MM.1S (cell line): ENCODE measurements around the gene ADAM11.
"Not testable (repeated sequence)": the region's sequence is repeated elsewhere in the genome, so short reads cannot be mapped to it uniquely, and the experiment has no call there.

Source experiments
- DNase-seq: peaks from one replicate; pipeline ENCODE4 v3.0.0-alpha.2; 2015
- H2AFZ ChIP-seq: fragments of 300-600 bp; sonication (generic); 2 replicates; pipeline ENCODE4 v1.6.0; 2016; ENCODE audit warnings: antibody characterized with exemption, low read length
- H3F3A ChIP-seq: fragments of 300-600 bp; sonication (generic); 2 replicates; pipeline ENCODE4 v1.6.1; 2016; ENCODE audit warnings: mild to moderate bottlenecking, antibody characterized with exemption, low read length, moderate library complexity, mixed read lengths; ENCODE audit not compliant: insufficient read depth
- H3K27ac ChIP-seq: fragments of 300-600 bp; sonication (generic); 2 replicates; pipeline ENCODE4 v1.5.1; 2016; ENCODE audit warnings: mild to moderate bottlenecking, low read length
- H3K27me3 ChIP-seq: fragments of 300-600 bp; sonication (generic); replicated peaks from 2 replicates; pipeline ENCODE4 v1.6.0; 2016; ENCODE audit warnings: low read length; ENCODE audit not compliant: insufficient read depth
- H3K36me3 ChIP-seq: fragments of 300-600 bp; sonication (generic); replicated peaks from 2 replicates; pipeline ENCODE4 v1.6.1; 2016; ENCODE audit warnings: mild to moderate bottlenecking, low read length, mixed read lengths; ENCODE audit not compliant: insufficient read depth
- H3K4me1 ChIP-seq: fragments of 300-600 bp; sonication (generic); 2 replicates; pipeline ENCODE4 v1.6.1; 2016; ENCODE audit warnings: low read length, mixed read lengths
- H3K4me2 ChIP-seq: fragments of 300-600 bp; sonication (generic); 2 replicates; pipeline ENCODE4 v1.6.0; 2016; ENCODE audit warnings: low read depth, low read length
- H3K4me3 ChIP-seq: fragments of 300-600 bp; sonication (generic); 2 replicates; pipeline ENCODE4 v1.5.1; 2016; ENCODE audit warnings: low read length, mixed read lengths
- H3K79me2 ChIP-seq: fragments of 300-600 bp; sonication (generic); 2 replicates; pipeline ENCODE4 v1.6.1; 2016; ENCODE audit warnings: mixed run types, low read length, mixed read lengths
- H3K9ac ChIP-seq: fragments of 300-600 bp; sonication (generic); 2 replicates; pipeline ENCODE4 v1.6.1; 2016; ENCODE audit warnings: low read length, mixed read lengths
- H3K9me2 ChIP-seq: fragments of 300-600 bp; sonication (generic); replicated peaks from 2 replicates; pipeline ENCODE4 v1.6.1; 2016; ENCODE audit warnings: mild to moderate bottlenecking, low read length, mixed read lengths; ENCODE audit not compliant: insufficient read depth
- H3K9me3 ChIP-seq: fragments of 300-600 bp; sonication (generic); replicated peaks from 2 replicates; pipeline ENCODE4 v1.6.1; 2016; ENCODE audit warnings: mild to moderate bottlenecking, low read length, mixed read lengths; ENCODE audit not compliant: insufficient read depth
- H4K20me1 ChIP-seq: fragments of 300-600 bp; sonication (generic); 2 replicates; pipeline ENCODE4 v1.6.1; 2016; ENCODE audit warnings: mild to moderate bottlenecking, low read length, moderate library complexity, mixed read lengths; ENCODE audit not compliant: insufficient read depth
- CTCF ChIP-seq: fragments of 300-600 bp; sonication (generic); IDR thresholded peaks from 2 replicates; pipeline ENCODE4 v1.5.1; 2016; ENCODE audit warnings: antibody characterized with exemption, low read length, mixed read lengths
- EZH2 ChIP-seq: fragments of 300-600 bp; sonication (generic); optimal IDR thresholded peaks from 2 replicates; pipeline ENCODE3; 2017; ENCODE audit warnings: low read depth, mild to moderate bottlenecking, antibody characterized with exemption, low read length, mixed read lengths
- EZH2phosphoT487 ChIP-seq: fragments of 300-600 bp; sonication (generic); IDR thresholded peaks from 2 replicates; pipeline ENCODE4 v1.6.1; 2018; ENCODE audit warnings: antibody characterized with exemption, low read length

Gene ADAM11

GRCh38 chr17:44758414-44759085 lies at the start of gene ADAM11:
TSS of gene ADAM11 (plus strand) at chr17:44758988. CDS start at chr17:44759200, 212 bp downstream.
- TF ChIP-seq EZH2phosphoT487: no peak
- no peak for TF ChIP-seq EZH2
- no peak for TF ChIP-seq CTCF
- Histone ChIP-seq H4K20me1 (no peaks in the 10 kb centered on the region), H3K27me3 (peaks cover 37% of the 10 kb centered on the region), H3K9ac (no peak within 1 kb of the TSS), H3K36me3 (no peaks in the 10 kb centered on the region), H3K27ac (no peak within 1 kb of the TSS), H3K9me2 (no peaks in the 10 kb centered on the region), H3K4me2 (peak within 1 kb of the TSS; percentile 47; the same call in 1 of the 2 replicates), H3K9me3 (no peaks in the 10 kb centered on the region), H3K79me2 (no peaks in the 10 kb centered on the region), H3K4me1 (no peaks in the 10 kb centered on the region), H2AFZ (no peak within 1 kb of the TSS), H3K4me3 (no peak within 1 kb of the TSS; the same call in 1 of the 2 replicates), H3F3A (no peaks in the 10 kb centered on the region)
- DNase-seq: no peak

GRCh38 chr17:44719444-44719843 lies 39.3 kb upstream of the ADAM11 start:
- H3K9me2 ChIP-seq: no peaks in the 10 kb centered on the region

GRCh38 chr17:44722254-44722653 lies 36.5 kb upstream of the ADAM11 start:
- no peaks in the 10 kb centered on the region for H3F3A ChIP-seq
- H3K4me2 ChIP-seq: no peak overlapping the region
- no peaks in the 10 kb centered on the region for H3K4me1 ChIP-seq
- DNase-seq: no peak
- TF ChIP-seq EZH2 (no peak), CTCF (no peak), EZH2phosphoT487 (no peak)
- H3K27me3 ChIP-seq: no peaks in the 10 kb centered on the region
- H3K36me3 ChIP-seq: no peaks in the 10 kb centered on the region
- no peaks in the 10 kb centered on the region for H3K9me2 ChIP-seq
- no peak overlapping the region for H3K27ac ChIP-seq
- no peak overlapping the region for H3K9ac ChIP-seq
- H4K20me1 ChIP-seq: no peaks in the 10 kb centered on the region
- no peaks in the 10 kb centered on the region for H3K9me3 ChIP-seq
- no peak overlapping the region for H2AFZ ChIP-seq
- no peaks in the 10 kb centered on the region for H3K79me2 ChIP-seq
- H3K4me3 ChIP-seq: no peak overlapping the region

More at GRCh38 chr17:44719444-44719843, 39.3 kb upstream of the ADAM11 start:
- no peak overlapping the region for H3K4me2 ChIP-seq
- H3K4me1 ChIP-seq: no peaks in the 10 kb centered on the region
- no peak for DNase-seq
- no peaks in the 10 kb centered on the region for H3K79me2 ChIP-seq
- TF ChIP-seq EZH2 (no peak), CTCF (no peak), EZH2phosphoT487 (no peak)
- H3K36me3 ChIP-seq: no peaks in the 10 kb centered on the region
- H3K27me3 ChIP-seq: no peaks in the 10 kb centered on the region
- no peak overlapping the region for H2AFZ ChIP-seq
- no peaks in the 10 kb centered on the region for H3K9me3 ChIP-seq
- no peaks in the 10 kb centered on the region for H4K20me1 ChIP-seq
- no peak overlapping the region for H3K9ac ChIP-seq
- no peaks in the 10 kb centered on the region for H3F3A ChIP-seq
- no peak overlapping the region for H3K27ac ChIP-seq
- H3K4me3 ChIP-seq: no peak overlapping the region

GRCh38 chr17:44726121-44726520 lies 32.7 kb upstream of the ADAM11 start:
- H3F3A ChIP-seq, H3K4me1 ChIP-seq, H3K27ac ChIP-seq, H3K9me2 ChIP-seq, DNase-seq, H3K4me2 ChIP-seq, H3K79me2 ChIP-seq, H3K4me3 ChIP-seq, H3K9me3 ChIP-seq, H4K20me1 ChIP-seq, H2AFZ ChIP-seq, H3K9ac ChIP-seq, H3K27me3 ChIP-seq, H3K36me3 ChIP-seq: not testable (repeated sequence)
